Uterus (tissue), 2 donors: ENCODE data around the gene PI16.

Experiments
- POLR2A ChIP-seq, 2 donors: fragments of 450-650 bp; IDR thresholded peaks; one replicate each; pipeline ENCODE4 v1.6.1; 2016; ENCODE audit warnings: antibody characterized with exemption in 2 of 2, mild to moderate bottlenecking in 1 of 2, moderate library complexity in 1 of 2
- TF ChIP-seq, protein P1 (sequence below), 4 experiments: fragments of 200-600 bp in 2 of 4; fragments of 450-650 bp in 2 of 4; sonication (generic) in 2 of 4; IDR thresholded peaks; one replicate each; pipeline ENCODE4 v1.5.1; 2016 to 2019; ENCODE audit warnings: antibody characterized with exemption in 4 of 4, mild to moderate bottlenecking in 2 of 4, moderate library complexity in 1 of 4

DNA sequence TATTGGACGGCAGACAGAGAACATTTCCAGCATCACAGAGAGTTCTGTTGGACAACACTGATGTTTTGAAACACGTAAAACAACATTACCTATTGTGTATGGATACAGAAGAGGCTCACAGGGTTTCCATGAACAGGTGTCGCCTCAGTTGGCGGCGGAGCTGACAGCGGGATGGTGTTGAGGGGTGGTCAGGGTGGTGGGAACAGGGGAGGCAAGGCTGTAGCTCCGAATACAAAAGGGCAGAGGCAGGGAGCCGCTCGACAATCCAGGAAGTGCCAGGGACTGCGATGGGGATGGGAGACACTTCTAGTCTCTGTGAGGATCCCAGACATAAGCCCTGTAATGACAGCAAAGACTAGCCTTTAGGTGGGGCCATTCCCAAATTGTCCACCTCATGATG is 14.5 kb upstream of the PI16 start:
- no peak for TF ChIP-seq POLR2A (IDR thresholded peaks at IDR 0.05)
- TF ChIP-seq, protein P1, sequence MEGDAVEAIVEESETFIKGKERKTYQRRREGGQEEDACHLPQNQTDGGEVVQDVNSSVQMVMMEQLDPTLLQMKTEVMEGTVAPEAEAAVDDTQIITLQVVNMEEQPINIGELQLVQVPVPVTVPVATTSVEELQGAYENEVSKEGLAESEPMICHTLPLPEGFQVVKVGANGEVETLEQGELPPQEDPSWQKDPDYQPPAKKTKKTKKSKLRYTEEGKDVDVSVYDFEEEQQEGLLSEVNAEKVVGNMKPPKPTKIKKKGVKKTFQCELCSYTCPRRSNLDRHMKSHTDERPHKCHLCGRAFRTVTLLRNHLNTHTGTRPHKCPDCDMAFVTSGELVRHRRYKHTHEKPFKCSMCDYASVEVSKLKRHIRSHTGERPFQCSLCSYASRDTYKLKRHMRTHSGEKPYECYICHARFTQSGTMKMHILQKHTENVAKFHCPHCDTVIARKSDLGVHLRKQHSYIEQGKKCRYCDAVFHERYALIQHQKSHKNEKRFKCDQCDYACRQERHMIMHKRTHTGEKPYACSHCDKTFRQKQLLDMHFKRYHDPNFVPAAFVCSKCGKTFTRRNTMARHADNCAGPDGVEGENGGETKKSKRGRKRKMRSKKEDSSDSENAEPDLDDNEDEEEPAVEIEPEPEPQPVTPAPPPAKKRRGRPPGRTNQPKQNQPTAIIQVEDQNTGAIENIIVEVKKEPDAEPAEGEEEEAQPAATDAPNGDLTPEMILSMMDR (IDR thresholded peaks at IDR 0.05), result no peak
